ENCODE data around the gene MIA3.

Gene MIA3

GRCh38 chr1:222713091-222713961, 95.4 kb downstream of the MIA3 start:
- TF ChIP-seq CTCF (conservative IDR thresholded peaks at IDR 0.05) (no peak; the same call in 1 of the 2 replicates), ZFX (IDR thresholded peaks at IDR 0.05) (no peak)
- peak overlapping the region; percentile 97 for H3K27ac ChIP-seq

DNA sequence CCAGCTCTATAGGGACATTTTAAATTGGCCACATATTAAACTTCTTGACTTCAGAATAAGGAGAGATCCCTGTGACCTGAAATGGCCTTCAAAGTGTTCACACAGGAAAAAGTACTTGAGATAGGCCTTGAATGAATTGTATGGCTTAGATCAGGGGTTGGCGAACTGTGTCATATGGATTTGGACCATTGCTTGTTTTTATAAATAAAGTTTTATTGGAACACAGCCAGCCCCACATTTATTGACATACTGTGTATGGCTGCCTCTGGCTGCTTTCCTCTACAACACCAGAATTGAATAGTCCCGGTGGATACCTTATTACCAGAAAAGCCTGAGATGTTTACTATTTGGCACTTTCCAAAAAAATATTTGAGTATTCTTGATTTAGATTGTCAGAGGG, 98.5 kb downstream of the MIA3 start:
- no peak for TF ChIP-seq CTCF (conservative IDR thresholded peaks at IDR 0.05)
- TF ChIP-seq ZFX (IDR thresholded peaks at IDR 0.05) = no peak

More for the DNA sequence above, 98.5 kb downstream of the MIA3 start:
- H3K27ac ChIP-seq = no peak overlapping the region

All from C4-2B (cell line).